Forelimb muscle (tissue), 1 donor: ENCODE data around the gene RBP3. TPM values are rescaled to one million over a fixed set of nuclear protein-coding genes. Genes with fewer than 3 reads are reported as not detected.
A peak's percentile ranks its signal among the peaks of the same experiment; 100 is the strongest.
"Not testable (repeated sequence)": the region's sequence is repeated elsewhere in the genome, so short reads cannot be mapped to it uniquely, and the experiment has no call there.

Experiments used
- DNase-seq: peaks from one replicate; pipeline ENCODE4 v3.0.0-alpha.2; 2013; ENCODE audit warnings: low read depth
- polyA plus RNA-seq: library from polyadenylated mRNA; unstranded; fragments of 120-200 nt; gene quantifications from one replicate; pipeline ENCODE4 v1.2.1, GENCODE V29; 2013; ENCODE audit not compliant: insufficient read length

Gene RBP3
- polyA plus RNA-seq, 1 donor: 0.09 TPM

DNA sequence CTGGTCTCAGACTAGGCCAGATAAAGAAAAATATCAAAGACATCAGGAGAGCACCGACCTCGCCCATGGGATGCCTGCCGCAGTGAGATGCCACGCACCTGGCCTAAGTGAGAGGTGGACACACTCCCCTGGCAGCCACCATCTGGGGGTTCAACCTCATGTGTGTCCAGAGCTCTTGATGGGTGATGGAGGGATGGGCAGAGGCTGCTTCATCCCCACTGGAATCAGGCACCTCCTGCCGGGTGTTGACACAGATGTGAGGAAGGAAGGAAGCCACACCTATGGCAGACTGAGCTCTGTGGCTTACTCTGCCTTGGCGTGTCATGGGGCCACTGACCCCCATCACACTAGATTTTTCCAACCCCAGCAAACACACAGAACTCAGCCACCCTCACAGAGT lies 24.6 kb downstream of the RBP3 start:
- no peak for DNase-seq

DNA sequence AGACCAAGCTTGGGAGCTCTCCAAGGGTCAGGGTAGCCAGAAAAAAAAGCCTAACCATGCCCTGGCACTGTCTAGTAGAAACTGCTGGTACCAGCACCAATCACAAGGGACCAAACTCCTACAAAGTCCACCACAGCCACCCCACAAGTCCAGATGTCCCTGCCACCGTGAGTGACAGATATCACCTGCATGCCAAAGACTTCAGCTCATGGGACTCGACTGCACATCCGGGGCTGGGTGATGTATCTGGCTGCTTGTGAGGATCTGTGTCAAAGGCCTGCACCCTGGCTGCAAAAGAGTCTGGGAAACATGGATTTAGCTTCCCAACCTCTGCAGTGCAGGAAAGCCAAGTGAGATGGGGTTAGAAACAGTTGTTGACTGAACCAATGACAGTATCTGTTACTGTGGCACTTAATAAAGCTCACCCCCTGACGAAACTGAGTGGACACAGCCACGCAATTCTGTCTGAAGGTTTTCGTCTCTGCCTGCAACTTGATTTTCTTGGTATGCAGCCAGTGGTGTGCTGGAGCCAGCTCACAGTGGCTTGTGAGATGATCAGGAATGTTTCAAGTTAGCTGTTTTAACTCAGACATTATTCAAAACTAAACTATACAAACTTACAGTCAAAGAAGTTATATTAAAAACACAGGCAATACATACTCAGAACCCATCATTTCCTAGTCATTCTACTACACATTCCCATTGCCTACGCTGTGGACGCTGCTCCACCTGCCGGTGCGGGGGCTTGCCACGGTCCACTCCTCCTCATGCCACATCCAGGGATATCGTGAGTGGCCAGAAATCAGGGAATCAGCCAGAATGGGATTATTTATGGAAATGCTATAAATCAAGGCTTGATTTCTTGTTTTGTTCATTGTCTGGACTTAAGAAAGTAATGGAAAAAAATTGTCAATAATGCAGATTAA lies 26.7 kb downstream of the RBP3 start:
- DNase-seq: peak; percentile 17

DNA sequence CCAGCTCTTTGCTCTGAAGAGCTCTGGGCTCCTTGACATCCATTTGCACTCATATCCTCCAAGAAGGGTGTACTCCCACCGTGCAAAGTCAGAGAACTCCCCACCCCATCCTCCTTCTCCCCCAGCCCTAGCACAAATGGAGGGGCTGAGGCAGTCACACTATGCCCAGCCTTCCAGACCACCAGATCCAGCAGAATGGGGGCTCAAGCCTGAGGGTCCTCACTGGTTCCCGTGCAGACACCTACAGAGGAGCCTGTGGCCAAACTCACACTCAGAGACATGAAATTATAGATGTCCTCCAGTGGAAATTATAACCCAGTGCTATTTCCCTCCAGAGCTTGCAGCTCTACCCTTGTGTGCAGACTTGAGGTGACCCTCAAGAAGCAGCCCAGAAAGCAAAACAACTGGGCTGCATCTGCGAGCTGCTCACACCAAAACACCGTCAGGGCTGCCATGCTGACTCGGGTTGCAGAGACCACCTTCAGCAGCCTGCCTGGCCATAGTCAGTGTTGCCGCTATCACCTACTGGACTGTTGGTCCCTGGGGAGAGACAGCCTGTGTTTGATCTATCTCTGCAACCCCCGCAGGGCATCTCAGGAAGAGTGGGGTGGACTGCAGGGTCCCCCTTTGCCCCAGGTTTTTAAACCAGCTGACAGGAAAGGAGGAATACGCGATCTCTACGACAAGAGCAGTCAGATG lies 28.5 kb downstream of the RBP3 start:
- no peak for DNase-seq

DNA sequence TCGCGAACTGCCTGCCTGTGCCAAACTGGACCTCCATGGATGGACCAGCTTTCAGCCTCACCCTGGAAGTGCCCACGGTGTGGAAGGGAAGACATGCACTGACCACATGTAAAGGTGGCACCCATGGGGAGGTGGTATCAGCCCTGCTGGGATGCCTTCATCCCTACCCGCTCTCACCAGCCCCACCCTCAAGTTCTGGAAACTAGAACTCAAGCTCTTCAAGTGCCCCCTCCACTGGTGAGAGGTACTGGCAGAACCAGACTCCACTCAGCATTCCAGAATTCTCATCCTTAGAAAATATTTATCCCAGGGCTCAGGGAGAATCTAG lies 30.0 kb downstream of the RBP3 start:
- no peak for DNase-seq

DNA sequence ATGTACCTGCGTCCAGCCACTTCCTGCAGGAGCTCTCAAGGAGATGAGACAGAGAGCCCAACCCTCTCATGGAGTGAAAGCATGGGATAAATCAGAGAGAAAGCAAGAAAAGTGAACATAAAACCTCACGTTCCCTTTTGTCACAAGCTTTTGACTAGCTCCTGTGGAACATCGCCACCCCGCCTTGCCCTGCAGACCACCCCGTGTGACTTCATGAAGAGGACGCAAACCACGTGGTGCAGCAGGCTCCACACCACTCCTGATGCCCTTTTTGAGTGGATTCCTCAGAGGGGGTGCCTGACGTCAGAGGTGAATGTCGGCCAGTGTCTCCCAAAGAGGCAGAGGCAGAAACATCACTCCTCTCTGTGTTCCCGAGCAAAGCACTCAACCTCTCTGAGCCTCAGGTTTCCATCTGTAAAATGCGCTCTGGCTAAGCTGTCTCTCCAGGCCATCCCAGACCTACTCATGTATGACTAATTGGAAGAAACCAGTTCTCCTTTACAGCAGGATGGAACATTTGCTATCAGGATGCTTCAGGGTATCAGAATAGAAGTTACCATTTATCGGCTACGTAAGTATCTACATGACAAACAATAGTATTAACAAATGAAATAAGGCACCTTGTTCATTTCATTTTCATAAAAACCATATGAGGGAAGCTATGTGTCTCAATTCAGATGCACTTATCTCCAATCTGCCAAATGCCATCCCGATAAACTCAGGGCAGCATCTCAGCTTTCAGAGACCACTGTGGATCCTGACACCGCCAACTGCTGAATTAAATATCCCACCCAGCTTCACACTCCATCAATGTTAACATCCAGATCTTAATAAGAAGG lies 30.7 kb downstream of the RBP3 start:
- DNase-seq: no peak

DNA sequence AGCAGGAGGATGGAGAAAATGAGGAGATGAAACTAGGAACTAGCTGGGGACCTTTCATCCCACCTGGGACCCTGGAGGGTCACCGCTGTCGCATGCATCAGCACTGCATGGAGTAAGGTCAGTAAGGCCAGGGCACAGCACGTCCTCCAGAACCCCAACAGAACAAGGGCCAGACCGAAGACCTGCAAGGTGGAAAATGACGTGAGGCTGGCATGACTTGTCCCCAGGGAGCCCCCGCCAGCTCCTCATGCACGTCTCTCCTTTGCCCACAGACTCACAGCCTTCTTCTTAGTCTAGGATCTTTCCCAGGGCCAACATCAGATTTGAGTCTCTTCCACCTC lies 31.3 kb downstream of the RBP3 start:
- no peak for DNase-seq

DNA sequence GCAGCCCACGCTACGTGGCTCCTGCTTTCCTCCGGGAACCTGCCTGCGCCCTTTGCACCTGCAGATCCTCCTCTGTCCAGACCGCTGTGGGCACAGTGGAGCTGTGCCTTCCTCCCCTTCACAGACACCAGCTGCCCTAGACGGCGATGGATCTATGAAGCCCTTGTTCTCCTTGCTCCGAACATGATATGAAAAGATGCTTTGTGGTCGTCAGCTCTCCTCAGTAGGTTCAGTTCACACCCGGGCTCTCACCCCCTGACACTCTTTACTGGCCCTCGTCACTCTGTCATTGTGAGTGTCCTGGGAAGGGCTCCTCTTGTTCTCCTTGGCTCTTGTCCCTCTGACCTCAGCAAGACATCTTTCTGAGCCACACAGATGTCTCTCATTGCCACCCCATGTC lies 31.7 kb downstream of the RBP3 start:
- DNase-seq: no peak

DNA sequence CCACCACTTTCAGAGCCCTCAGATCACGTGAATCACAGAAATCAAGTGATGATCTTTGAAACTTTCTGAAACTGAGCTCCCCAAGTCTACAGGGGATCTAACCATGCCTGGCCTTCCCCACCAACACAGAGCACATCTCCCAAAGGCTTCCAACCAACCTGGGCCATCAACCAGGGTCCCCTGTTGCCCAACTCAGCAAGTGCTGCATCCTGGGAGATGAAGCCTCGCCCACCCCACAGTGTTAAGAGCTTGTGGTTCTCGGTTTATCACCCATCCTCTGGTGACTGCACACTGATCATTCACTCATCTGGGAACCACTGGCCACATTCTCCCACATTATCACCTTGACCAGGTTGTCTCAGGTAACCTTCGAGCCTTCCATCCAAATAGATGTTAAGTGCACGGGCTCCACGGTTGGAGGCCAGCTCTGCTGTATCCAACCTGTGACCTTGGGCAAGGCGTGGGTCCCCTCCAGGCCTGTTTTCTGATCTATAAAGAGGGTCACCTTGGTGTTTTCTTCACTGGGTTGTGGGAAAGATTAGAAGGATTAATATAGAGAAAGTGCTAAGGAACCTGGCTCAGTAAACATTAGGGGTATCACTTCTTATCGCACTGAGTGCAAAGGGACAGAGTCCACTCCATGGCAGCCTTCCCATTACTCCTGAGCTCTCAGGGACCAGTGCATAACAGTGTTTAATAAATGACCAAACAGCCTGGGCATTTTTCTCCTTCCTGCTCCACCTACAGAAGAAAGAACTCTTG lies 32.4 kb downstream of the RBP3 start:
- no peak for DNase-seq

DNA sequence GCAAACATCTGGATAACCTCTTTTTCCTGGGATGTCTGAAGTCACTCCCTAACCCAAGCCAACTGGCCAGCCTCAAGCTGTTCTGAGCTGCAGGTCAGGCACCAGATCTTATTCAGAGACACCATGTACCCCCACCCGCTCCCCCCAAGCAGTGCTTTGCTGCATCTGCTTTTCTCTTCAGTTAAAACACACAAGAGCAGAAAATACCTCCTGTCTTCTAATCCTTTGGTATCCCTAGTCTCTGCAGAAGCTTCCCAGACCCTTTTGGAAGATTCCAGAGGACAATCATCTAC lies 32.9 kb downstream of the RBP3 start:
- no peak for DNase-seq

DNA sequence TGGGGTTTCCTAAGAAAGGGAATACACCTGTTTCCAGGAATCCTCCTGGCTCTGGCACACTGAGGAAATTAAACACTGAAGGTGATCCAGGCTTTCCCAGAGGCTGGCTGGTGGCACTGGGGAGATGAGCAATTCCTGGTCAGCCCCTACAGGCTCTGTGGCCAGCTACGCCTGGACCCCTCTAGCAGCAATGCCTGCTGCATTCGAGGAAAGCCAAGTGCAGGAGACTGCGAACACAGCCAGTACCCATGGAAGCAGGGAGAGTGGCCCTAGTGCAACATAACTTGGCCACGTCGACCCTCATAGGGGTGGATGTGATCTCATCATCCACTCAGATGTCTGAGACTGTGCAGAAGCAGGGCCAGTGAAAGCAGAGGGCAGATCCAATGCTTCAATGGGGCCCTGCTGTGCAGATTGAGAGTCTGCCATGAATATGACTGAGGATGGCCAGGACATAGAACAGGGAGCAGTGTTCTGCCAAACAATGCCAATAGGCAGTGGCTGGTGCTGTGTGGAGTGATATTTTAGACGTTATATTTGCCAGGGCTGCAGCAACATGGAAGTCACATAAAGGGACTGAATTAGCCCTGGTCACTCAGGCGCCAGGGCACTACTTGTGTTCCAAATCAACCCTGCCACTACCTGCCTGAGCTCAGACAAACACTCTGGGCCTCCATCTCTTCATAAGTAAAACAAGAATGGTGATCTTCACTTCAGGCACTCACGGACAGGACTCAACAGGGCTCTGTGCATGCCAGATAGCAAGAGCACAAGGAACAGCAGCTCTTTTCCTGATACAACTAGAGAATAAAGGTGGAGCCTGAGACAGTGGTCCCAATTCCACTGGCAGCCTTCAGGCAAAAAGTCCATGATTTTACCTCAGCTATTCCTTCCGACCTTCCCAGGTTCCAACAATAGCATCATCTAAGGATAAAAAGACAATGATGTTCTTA lies 33.5 kb downstream of the RBP3 start:
- no peak for DNase-seq

DNA sequence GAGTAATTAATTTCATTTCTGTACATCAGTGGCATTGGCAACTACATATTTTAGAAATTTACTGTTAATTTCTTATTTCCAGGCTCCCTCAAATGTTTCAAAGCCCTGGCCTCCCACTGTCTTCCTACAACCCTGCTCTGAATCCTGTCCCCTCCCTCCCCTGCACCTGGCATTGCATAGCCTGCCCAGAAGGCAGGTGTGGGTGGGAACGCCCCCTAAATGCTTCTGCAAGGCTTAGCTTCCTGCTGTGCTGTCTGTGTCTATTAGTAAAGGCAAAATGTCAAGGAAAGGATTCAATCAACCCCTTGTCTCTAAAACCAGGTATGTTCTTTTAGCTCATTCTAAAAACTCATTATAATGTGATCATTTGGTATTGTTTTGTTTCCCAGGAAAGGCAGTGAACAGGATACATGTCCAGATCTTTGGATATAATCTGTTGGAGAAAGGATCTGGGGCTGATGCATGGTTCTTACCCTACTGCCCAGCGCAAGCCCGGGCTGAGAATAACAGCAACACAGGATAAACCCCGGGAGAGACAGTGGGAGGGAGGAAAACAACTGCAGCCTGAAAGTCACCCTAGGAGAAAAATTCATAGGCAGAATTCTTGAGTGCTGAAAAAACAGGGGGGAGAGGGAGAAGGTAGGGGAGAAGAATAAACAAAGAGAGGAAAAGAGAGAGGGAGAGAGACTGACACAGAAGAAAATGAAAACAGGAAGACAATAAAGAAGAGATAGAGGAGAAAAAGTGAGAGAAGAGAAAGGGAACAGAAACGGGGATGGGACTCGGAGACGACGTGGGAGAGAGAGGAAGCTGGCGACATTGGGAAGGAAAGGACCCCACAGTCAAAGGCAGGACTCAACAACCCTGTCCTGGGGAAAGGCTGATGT lies 35.3 kb downstream of the RBP3 start:
- DNase-seq: no peak

DNA sequence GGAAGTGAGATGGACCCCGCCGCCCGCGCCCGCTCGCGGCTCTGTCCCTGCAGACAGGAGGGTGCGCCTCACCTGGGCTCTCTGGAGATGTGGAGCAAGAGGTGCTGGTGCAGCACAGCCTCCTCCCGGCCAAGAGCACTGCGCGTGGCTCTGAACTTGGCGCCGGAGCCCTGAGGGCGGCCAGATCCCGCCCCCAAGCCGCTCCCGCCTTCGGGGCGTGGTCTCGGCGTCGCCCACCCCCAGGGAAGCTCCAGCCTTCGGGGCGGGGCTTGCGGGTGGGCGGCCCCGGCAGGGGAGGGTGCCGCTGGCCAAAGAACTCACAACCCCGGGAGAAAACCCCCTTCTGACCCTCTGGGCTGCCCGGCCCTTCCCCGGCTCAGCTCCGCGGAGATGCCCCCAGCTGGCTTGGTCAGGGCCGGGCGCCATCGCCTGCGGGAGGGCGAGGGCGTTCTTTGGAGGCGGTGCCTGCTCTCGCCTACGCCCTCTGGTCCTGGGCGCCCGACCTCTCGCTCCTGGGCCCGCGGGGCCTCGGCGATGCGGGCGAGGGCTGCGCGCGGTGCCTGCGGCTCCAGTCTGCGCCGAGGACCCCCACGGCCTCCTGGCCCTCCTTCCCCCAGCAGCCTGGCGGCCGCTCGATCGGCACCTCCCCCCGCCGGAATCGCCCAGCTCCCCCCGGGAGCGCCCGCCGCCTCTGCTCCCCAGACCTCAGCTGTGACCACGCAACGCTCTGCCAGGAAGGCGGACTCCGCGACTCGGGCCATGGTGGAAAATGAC lies 36.2 kb downstream of the RBP3 start, which contains the start of gene ZNF488:
Gene ZNF488, minus strand, starts transcription at position 146 of the 774 bp plus-strand sequence. CDS start 15,464 bp downstream, outside the sequence.
- peak; percentile 48 for DNase-seq

DNA sequence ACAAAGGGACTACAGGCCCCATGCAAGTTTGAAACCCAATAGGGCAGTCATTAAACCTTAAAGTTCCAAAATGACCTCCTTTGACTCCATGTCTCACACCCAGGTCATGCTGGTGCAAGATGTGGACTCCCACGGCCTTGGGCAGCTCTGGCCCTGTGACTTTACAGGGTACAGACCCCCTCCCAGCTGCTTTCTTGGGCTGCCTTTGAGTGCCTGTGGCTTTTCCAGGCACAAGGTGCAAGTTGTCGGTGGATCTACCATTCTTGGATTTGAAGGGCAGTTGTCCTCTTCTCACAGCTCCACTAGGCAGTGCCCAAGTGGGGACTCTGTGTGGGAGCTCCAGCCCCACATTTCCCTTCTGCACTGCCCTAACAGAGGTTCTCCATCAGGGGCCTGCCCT lies 37.9 kb downstream of the RBP3 start:
- DNase-seq: not testable (repeated sequence)

DNA sequence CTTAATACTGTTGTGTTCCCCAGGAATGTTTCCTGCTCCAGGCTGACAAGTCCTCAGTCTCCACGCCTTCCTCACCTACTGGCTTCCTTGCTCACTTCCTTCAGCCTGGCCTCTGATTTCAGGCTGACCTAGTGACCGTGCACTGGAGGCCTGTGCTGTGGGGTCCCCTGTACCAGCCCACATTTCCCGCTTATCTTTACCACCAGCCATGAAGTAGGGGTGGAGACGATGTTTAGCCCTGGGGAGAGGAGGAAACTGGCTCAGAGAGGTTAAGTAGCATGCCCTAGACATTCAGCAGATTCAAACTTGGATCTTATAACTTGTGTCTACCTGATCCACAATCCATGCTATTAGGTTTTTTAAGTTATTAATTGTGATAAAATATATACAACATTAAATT lies 40.7 kb downstream of the RBP3 start:
- DNase-seq: no peak

DNA sequence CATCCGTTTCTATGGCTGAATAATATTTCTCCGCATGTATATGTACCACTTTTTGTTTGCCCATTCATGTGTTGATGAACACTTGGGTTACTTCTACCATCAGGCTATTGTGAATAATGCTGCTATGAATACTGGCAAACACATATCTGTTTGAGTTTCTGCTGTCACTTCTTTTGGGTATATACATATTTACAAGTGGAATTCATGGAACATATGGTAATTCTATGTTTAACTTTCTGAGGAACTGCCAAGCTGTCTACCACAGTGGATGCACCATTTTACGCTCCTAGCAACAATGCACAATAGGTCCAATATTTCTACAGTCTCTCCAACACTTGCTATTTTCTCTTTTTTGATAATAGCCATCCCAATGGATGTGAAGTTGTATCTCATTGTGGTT lies 41.5 kb downstream of the RBP3 start:
- DNase-seq: no peak

DNA sequence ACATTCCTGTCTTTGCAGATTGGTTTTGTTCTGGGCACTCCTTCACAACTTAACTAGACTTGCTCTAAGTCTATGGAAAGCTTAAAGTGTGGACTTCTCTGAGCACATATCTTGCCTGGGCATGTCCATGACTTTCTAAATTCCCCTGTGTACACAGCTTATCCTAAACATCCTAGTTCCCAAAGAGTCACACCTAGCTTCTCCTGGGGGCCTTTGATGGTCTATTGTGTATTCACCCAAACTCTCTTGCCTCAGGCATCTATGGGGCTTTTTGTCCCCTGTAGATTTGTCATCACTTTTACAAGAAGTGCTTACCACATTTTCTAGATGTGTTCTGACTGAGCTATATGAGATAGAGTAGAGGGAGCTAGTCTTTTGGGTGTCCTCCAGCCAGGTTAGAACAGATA lies 48.2 kb downstream of the RBP3 start:
- no peak for DNase-seq

DNA sequence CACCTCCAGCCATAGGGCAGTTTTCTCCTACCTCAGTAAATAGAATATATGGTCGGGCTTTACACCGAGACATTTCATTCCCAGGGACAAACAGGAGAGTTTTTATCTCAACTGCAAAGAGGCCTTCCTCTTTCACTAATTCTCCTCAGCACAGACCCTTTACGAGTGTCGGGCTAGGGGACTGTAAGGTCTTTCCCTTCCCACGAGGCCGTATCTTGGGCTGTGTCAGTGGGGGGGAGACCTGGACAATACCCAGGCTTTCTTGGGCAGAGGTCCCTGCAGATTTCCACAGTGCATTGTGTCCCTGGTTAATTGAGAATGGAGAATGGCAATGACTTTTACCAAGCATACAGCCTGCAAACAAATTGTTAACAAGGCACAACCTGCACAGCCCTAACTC lies 49.1 kb downstream of the RBP3 start:
- DNase-seq: no peak

DNA sequence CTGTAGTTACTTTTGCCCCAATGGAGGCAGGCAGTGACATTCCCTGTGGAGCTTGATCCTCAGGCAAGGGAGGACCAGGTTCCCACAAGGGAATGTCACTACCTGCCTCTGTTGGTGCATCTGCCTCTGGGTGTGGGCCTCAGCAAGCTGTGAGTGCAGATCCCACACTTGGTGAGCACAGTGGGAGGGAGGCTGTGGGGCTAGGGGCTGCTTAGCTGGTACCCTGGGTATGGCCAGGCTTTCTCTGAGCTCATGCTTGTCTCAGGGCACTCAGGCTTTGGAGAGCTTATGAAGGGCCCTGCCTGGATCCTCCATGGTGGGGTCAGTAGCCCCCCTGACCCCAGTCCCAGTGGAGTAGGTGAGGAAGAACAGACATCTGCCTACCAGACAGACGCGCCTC lies 52.1 kb downstream of the RBP3 start:
- DNase-seq: no peak

DNA sequence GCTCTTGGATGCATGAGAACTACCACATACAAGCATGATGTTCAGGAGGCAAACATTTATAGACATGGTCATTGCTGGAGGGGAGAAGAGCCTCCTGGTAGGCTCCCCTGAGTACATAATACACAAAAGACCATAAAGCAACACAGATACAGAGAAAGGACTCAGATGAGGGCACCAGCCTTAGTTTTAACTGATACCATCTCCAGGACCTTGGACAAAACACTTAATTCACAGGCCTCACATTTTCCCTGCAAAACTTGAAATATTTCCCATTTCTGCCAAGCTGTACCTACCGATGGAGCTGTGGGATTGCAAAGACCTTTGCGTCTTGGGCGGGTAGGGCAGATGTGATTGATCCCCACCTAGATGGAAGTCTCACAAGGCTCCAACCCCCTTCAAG lies 52.6 kb downstream of the RBP3 start:
- DNase-seq: no peak
